NOMO-1 (cell line): Measurements from ENCODE around the gene AP1M1.

Experiments used
- DNase-seq, 2 experiments: peaks; one replicate each; lab custom pipeline; 2025; ENCODE audit not compliant: unreplicated experiment in 2 of 2; lab: John Stamatoyannopoulos, UW

Gene AP1M1

DNA sequence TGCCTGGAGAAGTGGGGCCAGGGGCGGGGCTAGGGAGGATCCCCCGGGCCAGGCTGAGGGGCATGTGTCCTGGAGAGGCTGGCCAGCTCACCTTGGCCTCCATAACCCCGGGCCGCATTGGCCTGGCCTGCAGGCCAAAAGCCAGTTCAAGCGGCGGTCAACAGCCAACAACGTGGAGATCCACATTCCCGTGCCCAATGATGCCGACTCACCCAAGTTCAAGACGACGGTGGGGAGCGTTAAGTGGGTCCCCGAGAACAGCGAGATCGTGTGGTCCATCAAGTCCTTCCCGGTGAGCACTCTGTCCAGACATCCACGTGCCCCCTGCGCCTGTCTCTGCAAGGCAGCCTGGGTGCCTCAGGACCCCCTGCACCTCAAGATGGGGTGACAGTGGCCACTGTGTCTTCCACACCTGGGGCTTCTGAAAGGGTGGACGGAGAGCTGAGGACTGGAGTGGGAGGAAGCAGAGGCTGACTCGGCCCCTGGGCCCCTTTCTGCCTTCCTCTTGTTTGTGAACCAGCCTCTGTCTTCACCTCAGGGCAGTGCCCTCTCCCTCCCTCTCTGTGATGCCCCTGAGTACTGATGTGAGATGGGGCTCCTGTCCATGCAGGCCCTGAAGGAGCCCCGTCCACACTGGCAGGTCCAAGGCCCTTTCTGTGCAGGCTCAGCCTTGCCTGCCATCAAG, 31.1 kb downstream of the AP1M1 start:
- no peak for DNase-seq

GRCh38 chr19:16229322-16229641, 31.6 kb downstream of the AP1M1 start:
- no peak for DNase-seq

DNA sequence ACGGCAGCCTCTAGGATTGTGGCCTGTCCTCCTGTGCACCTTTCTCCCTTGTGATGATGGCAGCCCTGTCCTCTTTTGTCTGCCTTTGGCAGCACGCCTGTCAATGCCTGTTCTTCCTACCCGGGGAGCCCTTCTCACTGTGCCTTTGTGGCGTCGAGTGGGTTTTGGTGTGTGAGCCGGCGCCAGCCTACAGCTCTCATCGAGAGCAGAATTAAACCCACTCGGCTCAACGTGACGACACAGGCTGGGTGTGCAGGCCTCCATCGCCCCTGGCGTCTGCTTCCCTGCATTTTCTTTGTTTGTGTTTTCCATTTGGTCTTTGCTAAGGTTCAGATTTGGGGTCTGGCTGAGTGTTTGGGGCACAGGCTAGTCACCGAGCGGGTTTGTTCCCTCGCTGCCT, 34.4 kb downstream of the AP1M1 start:
- DNase-seq: no peak

GRCh38 chr19:16232568-16232967, 34.9 kb downstream of the AP1M1 start:
- no peak for DNase-seq

- no peak for DNase-seq
These were observed 35.5 kb downstream of the AP1M1 start for GRCh38 chr19:16233081-16233776.

DNA sequence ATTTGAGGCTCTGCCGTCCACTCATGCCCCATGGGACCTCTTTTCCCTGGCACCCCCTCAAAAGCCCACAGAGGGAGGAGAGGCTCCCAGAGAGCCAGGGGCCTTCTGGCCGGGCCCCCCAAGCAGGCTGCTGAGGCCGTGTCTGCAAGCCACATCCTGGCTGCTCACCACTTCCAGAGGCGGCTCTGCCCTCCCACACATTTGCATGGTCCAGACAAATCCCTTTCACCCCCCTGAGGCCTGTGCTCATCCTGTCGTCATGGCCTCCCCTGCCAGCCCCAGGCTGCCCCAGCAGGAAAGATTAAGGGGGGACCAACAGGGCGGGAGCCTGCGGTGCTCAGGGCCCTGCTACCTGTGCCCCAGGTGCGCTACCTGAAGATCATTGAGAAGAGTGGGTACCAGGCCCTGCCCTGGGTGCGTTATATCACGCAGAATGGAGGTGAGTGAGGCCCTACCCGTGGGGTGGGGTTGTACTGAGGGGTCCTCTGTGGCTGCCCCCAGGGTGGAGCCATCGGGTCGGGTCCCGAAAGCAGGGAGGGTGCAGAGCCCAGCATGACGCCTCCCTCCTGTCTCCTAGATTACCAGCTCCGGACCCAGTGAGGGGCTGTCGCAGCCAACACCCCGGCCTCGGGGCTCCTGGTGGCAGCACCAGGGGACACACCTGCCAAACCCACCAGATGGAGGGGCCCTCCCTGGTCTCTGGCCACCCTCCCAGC, 36.3 kb downstream of the AP1M1 start:
- DNase-seq: no peak

DNA sequence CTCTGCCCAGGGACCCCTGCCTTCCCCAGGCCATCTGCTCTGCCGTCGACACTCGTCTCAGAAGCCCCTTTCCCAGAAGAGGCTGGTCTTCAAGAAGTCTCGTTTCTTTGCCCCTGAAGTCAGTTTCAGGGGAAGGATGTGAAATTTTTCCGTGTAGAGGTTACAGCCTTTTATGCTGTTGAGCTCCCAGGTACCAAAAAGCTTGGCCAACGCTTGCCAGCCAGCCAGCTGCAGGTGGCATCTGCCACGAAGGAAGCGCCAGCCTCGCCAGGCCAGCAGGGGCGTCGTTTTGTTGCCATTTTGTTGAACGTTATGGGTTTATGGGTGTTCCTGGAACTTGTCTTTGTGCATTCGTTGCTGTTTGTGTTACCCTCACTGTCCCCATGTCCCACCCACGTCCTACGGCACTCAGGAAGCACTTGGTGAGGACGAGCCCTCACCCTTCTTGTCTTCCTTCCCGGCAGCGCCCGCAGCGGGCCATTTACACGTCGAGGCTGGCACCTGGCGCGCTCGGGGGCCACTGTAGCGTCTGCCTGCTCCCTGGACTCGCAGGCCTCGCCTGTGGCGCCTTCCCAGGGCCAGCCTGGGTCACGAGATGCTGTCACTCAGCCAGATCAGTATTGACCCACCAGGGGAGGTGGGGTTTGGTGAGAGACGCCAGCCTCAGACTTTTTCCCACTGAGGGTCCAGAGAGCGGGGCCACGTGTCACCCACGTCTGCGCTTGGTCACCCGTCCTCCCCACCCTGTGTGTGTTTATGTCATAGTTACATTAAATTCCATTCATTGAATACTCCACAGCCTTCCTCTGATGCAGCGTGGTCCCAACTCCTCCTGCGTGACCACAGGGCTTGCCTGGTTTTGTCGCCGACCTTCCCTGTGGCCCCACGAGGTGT, 37.1 kb downstream of the AP1M1 start:
- no peak for DNase-seq

DNA sequence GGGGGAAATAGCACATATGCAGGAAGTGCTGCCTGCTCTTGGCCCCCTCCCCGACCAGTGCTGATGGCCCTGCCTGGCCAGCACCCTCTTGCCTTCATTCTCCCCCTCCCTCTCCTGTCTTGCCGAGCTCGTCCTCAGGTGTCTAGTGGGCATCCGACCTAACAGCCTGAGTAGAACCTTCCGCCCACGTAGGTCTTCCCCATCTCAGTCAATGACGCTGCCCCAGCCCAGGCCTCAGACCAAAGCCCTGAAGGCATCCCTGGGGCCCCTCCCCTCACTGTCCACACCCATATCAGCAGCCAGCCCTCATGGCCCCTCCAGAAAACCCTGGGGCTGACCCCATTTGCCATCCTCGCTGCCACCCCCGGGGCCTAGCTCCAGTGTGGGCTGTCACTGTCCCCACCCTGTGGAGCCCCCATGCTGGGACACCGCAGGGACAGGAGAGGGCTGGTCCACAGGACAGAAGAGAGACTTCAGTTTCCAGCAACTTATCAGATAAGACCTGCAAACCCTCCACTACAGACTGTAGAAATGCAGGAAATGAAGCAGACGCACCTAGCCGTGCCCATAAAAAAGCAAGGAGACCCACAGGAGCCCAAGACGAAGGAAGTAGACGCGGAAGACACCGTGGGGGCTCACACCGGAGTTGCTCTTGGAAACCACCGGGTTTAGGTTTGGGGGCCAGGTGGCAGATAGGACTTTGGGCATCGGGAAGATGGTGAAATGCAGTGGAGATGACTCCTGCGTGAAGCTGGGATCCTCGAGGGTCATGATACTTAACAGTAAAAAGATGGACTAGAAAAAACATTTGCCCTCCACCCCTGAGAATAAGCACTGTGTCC, 38.3 kb downstream of the AP1M1 start:
- no peak for DNase-seq

GRCh38 chr19:16244091-16244490, 46.4 kb downstream of the AP1M1 start:
- DNase-seq: no peak

DNA sequence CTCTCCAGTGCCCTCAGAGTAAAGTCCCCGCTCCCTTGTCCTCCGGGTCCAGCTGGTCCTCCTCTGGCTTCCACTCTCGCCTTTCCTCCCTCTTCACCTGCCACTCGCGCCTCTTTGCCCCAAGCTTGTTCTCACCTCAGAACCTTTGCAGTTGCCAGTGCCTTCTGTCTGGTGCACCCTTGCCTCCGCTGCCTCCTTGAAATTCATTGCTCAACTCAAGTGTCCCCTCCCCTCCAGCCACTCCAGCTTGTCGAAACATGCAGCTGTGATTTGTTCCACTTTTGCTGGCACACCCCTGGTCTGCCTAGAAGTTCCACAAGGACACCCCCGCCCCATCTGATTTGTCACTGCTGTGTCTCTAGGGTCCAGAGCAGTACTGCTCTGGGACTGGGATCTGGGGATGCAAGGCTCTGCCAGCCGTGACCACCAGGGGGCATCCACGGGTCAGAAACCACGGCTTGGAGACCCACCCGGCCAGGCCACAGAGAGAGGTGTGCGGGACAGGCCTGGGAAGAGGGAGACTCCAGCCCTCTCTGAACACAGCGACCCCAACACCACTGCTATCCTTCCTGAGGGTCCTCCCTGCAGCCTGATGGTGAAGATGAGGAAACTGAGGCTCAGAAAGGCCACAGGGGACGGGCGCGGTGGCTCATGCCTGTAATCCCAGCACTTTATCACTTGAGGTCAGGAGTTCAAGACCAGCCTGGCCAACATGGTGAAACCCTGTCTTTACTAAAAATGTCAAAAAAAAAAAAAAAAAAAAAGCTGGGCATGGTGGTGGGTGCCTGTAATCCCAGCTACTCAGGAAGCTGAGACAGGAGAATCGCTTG, 49.9 kb downstream of the AP1M1 start:
- peak; percentile 61 to 66 for DNase-seq

DNA sequence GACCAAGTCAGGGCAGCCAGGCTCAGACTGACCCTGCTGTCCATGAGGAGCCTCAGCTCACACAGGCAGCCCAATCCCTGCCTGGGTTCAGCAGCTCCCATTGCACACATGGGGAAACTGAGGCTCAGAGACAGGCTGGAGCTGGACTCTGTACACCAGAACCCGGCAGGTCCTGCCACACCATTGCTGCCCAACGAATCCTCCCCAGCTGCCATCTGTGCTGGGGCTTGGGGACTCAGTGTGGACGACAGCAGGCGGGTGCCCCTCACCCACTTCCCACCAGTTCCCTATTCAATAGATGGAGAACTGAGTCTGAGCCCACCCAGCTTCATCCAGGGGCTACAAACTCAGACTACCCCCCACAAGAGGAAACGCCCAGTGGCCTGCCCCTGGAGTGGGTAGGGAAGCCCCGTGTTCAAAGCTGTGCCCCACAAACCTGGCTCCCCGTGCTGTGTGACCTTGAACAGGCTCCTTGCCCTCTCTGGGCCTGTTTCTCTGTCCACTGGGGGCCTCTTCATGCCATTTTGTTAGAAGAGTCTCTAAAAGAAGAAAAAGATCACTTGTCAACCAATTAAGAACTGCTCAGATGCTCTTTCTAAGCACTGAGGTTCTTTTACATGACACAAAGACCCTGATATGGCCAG, 50.8 kb downstream of the AP1M1 start:
- DNase-seq: no peak

DNA sequence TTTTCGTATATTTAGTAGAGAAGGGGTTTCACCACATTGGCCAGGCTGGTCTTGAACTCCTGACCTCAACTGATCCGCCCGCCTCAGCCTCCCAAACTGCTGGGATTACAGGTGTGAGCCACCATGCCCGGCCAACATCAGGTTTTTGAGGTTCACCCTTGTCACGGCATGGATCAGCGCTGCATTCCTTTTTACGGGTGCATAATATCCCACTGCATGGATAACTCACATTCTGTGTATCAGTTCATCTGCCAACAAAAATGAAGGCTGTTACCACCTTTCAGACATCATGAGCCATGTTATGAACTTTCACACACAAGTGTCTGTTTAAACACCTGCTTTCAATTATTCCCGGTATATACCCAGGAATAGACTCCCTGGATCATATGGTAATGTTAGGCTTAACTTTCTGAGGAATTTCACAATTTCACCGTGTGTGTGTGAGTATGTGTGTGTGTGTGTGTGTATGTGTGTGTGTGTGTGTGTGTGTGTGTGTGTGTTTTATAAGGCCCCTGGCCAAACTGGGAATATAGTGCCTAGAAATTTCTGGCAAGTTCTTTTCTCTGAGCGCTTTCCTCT, 52.2 kb downstream of the AP1M1 start:
- no peak for DNase-seq

GRCh38 chr19:16252459-16253205, 54.9 kb downstream of the AP1M1 start:
- DNase-seq: peak; percentile 53 to 61

- DNase-seq: no peak
These were observed 57.2 kb downstream of the AP1M1 start for GRCh38 chr19:16254851-16255408.

DNA sequence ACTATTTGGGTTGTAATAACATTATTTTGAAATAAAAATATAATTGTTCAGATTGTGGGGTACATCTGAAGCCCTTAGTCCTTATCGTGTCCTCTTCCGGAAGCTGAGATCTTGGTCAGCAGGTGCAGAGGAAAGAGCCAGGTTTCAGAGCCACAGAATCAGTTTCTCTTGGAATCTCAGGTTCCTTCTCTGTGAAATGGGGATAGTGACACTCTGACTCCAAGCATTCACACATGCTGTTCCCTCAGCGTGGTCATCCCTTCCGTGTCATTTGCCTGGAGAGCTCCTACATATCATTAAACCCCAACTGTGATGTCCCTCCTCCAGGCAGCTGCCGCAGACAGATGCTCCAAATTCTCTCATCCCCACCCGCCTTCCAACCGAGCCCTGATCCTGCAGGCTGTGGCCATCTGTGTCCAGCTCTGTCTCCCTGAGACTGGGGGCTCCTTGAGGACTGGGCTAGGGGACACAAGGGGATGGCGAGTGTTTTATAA, 59.8 kb downstream of the AP1M1 start:
- no peak for DNase-seq

- no peak for DNase-seq
These were observed 60.8 kb downstream of the AP1M1 start for GRCh38 chr19:16258440-16258903.
